Measurements from ENCODE around the gene CSK.

CSK gene

DNA sequence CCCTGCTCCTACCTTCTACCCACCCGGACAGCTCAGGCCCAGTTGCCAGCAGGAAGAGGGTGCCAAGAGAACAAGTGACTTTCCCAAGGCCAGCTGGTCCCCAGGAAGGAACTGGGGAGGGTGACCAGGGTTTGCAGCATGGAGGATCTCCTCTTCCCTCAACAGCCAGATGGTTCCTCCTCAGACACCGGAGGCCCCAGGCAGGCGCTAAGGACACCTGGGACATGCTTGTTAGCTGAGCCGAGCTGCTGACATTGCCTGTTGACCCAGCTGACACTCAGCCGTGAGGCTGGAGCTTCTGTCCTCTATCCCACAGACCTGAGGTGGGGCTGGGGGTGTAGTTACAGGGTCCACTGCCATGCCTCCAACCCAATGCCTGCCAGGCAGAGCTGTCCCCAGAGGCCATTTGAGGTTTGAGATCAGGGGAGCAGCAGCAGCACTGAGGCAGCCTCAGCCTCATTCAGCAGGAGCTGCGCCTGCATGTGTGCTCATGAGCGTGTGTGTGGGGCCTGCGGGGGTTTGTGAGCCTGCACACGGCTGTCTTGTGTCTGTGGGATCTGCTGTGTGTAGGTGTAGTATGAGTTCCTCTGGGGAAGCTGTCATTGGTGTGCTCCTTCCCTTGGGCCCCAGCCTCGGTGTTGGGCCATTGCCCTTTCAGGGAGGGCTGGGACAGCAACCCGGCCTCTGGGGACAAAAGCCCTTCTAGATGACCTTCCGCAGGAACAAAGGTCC, 51.7 kb downstream of the CSK start:
- H3K27ac ChIP-seq, result no peak overlapping the region
- TF ChIP-seq POLR2AphosphoS5 (IDR thresholded peaks at IDR 0.05; ENCODE audit: borderline replicate concordance, low read depth, low read length) (no peak), FOXP2 (optimal IDR thresholded peaks at IDR 0.05; ENCODE audit: control extremely low read depth, extremely low read length, insufficient read depth) (no peak), EZH2 (IDR thresholded peaks at IDR 0.05) (no peak)
- no peak overlapping the region for H3K9ac ChIP-seq (ENCODE audit: insufficient read length)
- DNase-seq (ENCODE audit: low read depth, low spot score), result no peak
- H3K4me3 ChIP-seq, result no peak overlapping the region
- H3K9me3 ChIP-seq (ENCODE audit: low read depth, low read length), result no peaks in the 10 kb centered on the region
- no peaks in the 10 kb centered on the region; the same call in 1 of the 2 replicates for H3K36me3 ChIP-seq (ENCODE audit: insufficient read depth, low read length)

DNA sequence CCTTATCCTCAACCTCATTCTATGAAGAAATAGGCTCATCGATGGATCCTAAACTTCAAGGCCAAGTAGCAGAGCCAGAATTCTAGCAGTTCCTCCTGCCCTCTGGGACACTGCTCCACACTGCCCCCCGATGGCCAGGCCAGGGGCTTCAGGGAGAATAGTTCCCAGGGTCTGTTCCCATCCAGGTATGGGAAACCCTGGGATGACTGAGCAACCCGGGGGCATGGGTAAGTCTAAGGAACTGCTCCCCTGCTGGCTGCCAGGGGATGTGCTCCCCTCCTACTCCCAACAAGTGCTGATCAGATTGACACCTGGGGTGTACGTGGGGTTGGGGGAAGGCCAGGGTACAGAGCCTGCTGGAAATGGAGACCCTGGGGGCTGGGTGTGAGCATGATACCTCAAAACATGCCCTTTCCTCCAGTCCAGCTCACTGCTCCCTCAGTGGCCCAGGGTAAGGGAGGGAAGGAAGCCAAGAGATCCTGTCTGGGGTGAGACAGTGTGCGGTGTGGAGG, 53.5 kb downstream of the CSK start:
- Histone ChIP-seq H3K9me3 (ENCODE audit: low read depth, low read length) (no peaks in the 10 kb centered on the region), H3K4me3 (no peak overlapping the region), H3K27ac (no peak overlapping the region), H3K9ac (ENCODE audit: insufficient read length) (no peak overlapping the region), H3K36me3 (ENCODE audit: insufficient read depth, low read length) (no peaks in the 10 kb centered on the region; the same call in 1 of the 2 replicates)
- TF ChIP-seq FOXP2 (optimal IDR thresholded peaks at IDR 0.05; ENCODE audit: control extremely low read depth, extremely low read length, insufficient read depth) (no peak), POLR2AphosphoS5 (IDR thresholded peaks at IDR 0.05; ENCODE audit: borderline replicate concordance, low read depth, low read length) (no peak), EZH2 (IDR thresholded peaks at IDR 0.05) (no peak)
- no peak for DNase-seq (ENCODE audit: low read depth, low spot score)

DNA sequence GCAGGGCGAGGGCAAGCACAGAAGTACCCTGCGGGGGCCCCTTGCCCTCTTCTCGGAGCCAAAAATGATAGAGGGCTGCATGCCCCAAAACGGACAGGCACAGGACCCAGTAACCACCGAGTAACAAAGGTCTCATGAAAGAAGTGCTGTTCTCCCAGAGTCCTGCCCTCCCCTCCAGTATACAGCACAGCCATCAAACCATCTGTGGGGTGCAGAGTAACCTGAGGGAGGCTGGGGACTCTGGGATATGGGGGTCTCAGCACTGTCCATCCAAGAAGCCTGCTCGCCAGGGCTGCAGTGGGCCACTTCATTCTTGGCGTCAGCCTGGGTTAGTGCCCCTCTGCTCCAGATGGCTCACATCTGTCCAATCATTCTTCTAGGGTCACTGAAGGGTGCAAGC, 55.0 kb downstream of the CSK start:
- no peak for DNase-seq (ENCODE audit: low read depth, low spot score)
- Histone ChIP-seq H3K4me3 (no peak overlapping the region), H3K27ac (no peak overlapping the region), H3K9ac (ENCODE audit: insufficient read length) (no peak overlapping the region), H3K9me3 (ENCODE audit: low read depth, low read length) (no peaks in the 10 kb centered on the region), H3K36me3 (ENCODE audit: insufficient read depth, low read length) (no peaks in the 10 kb centered on the region; the same call in 1 of the 2 replicates)
- TF ChIP-seq EZH2 (IDR thresholded peaks at IDR 0.05) (no peak), FOXP2 (optimal IDR thresholded peaks at IDR 0.05; ENCODE audit: control extremely low read depth, extremely low read length, insufficient read depth) (no peak), POLR2AphosphoS5 (IDR thresholded peaks at IDR 0.05; ENCODE audit: borderline replicate concordance, low read depth, low read length) (no peak)

DNA sequence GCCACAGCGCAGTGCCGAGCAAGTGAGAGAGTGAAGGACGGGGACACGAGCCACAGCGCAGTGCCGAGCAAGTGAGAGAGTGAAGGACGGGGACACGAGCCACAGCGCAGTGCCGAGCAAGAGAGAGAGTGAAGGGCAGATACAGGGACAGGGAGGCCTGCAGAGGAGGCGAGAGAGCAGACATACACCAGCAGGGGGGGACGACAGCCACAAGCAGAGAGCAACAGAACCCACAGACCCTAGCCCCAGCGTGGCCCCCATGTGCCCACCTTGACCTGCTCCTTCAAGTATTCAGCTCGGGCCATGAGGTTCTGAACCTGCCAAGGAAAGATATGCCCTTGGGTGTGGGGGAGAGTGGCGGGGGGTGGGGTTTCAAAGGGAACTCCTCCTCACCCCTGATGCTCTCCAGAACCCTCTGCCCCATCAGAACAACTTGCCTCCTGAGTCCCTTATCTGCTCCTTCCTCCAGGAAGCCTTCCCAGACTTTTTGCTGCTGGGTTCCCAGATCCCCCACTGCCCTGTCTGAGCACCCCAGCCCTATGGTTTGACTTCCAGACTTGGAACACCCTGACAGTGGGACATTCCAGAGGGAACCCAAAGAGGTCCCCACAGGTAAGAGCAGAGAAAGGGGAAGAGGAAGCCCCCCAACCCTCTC, 55.7 kb downstream of the CSK start:
- Histone ChIP-seq H3K36me3 (ENCODE audit: insufficient read depth, low read length) (no peaks in the 10 kb centered on the region; the same call in 1 of the 2 replicates), H3K4me3 (no peak overlapping the region), H3K27ac (no peak overlapping the region), H3K9ac (ENCODE audit: insufficient read length) (no peak overlapping the region), H3K9me3 (ENCODE audit: low read depth, low read length) (no peaks in the 10 kb centered on the region)
- no peak for DNase-seq (ENCODE audit: low read depth, low spot score)
- TF ChIP-seq POLR2AphosphoS5 (IDR thresholded peaks at IDR 0.05; ENCODE audit: borderline replicate concordance, low read depth, low read length) (no peak), EZH2 (IDR thresholded peaks at IDR 0.05) (no peak), FOXP2 (optimal IDR thresholded peaks at IDR 0.05; ENCODE audit: control extremely low read depth, extremely low read length, insufficient read depth) (no peak)

DNA sequence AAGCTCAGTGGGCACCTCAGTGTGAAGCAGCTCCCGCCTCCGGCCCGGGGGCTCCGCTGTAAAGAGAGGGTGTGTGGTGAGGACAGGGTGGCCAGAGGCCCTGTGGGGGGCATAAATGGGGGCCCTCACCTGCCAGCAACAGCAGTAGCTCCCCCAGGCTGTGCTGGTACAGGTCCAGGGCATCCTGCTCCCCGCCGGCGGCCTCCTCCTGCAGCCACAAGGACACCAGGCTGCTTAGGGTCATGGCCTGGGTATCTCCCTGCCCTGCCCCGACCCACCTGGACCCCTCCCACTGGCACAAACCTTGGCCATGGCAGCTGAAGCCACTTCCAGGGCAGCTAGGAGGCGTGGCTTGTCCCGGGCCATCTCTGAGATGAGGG, 56.2 kb downstream of the CSK start:
- Histone ChIP-seq H3K9ac (ENCODE audit: insufficient read length) (no peak overlapping the region), H3K9me3 (ENCODE audit: low read depth, low read length) (no peaks in the 10 kb centered on the region), H3K4me3 (no peak overlapping the region), H3K36me3 (ENCODE audit: insufficient read depth, low read length) (no peaks in the 10 kb centered on the region; the same call in 1 of the 2 replicates), H3K27ac (no peak overlapping the region)
- no peak for DNase-seq (ENCODE audit: low read depth, low spot score)
- TF ChIP-seq POLR2AphosphoS5 (IDR thresholded peaks at IDR 0.05; ENCODE audit: borderline replicate concordance, low read depth, low read length) (no peak), FOXP2 (optimal IDR thresholded peaks at IDR 0.05; ENCODE audit: control extremely low read depth, extremely low read length, insufficient read depth) (no peak), EZH2 (IDR thresholded peaks at IDR 0.05) (no peak)

DNA sequence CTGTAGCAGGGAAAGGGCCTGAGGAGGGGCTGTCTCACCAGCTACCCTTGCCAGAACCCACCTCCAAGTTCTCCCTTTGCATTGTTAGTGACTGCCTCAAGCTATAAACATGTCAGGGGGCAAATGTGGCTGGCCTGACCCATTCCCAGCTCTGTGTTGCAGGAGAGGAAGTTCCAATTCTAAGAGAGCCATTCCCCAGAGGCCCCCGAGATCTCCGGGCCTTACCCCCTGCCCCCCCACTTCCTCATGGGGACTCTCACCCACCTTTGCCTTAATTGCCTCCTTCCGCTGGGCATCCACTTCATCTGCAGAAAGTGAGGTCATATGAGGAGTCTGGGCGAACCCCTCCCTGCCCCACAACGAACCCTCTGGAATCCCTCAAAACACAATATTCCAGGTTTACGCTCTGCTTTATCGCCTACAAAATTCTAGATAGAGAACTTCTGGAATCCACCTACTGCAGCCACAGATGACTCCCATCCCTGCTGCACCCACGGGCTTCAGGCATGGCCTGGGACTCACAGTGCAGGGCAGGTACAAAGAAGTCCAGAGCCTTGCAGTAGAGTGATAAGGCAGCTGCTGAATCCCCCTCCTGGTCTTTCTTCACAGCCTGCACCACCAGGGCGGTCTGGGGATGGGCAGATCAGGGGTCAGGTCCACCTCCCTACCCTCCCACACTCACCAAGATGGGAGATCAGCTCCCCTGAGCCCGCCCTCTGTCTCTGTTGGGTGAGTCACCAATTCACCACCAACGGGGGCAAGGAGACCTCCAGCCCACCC, 57.1 kb downstream of the CSK start:
- Histone ChIP-seq H3K9me3 (ENCODE audit: low read depth, low read length) (no peaks in the 10 kb centered on the region), H3K27ac (no peak overlapping the region), H3K36me3 (ENCODE audit: insufficient read depth, low read length) (no peaks in the 10 kb centered on the region; the same call in 1 of the 2 replicates), H3K4me3 (no peak overlapping the region), H3K9ac (ENCODE audit: insufficient read length) (no peak overlapping the region)
- TF ChIP-seq POLR2AphosphoS5 (IDR thresholded peaks at IDR 0.05; ENCODE audit: borderline replicate concordance, low read depth, low read length) (no peak), FOXP2 (optimal IDR thresholded peaks at IDR 0.05; ENCODE audit: control extremely low read depth, extremely low read length, insufficient read depth) (no peak), EZH2 (IDR thresholded peaks at IDR 0.05) (no peak)
- DNase-seq (ENCODE audit: low read depth, low spot score), result no peak

DNA sequence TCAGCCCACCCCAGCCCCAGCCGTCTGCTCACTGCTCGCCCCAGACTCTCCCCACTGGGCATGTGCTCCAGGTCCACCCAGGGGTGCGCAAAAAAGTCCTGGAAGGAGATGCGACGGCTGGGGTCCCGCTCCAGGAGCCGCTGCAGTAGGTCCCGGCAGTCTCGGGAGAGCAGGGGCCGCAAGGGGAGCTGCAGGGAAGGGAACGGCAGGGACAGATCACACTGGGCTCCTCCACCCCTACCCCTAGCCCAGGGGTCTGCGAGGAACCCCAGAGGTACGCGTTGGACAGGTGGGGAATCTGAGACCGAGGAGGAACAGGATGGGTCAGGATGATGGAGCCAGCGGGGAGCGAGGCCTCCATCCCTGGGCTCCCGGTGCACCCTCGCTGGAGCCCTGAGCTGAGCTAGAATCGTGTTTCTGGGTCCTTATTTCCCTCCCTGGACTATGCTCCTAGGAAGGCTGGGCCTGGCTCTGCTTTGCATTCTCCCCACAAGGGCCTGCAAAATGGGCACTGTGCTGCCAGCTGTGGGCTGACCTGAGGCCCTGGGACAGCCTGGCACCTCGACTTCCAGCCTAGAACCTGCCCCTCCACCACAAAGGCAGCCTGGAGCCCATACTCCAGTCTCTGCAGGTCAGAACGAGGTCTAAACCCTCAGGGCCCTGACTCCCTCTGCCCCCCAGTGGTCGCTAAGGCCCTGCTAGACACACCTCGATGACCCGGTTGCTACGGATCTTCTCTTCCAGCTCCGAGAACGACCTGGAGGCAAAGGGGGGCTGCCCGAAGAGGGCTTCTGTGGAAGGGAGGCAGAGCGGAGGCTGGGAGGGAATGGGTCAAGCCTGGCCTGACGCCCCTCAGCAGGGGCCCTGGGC, 57.9 kb downstream of the CSK start:
- no peak overlapping the region for H3K4me3 ChIP-seq
- TF ChIP-seq EZH2 (IDR thresholded peaks at IDR 0.05) (no peak), POLR2AphosphoS5 (IDR thresholded peaks at IDR 0.05; ENCODE audit: borderline replicate concordance, low read depth, low read length) (no peak), FOXP2 (optimal IDR thresholded peaks at IDR 0.05; ENCODE audit: control extremely low read depth, extremely low read length, insufficient read depth) (no peak)
- no peak overlapping the region for H3K27ac ChIP-seq
- no peaks in the 10 kb centered on the region for H3K9me3 ChIP-seq (ENCODE audit: low read depth, low read length)
- no peak for DNase-seq (ENCODE audit: low read depth, low spot score)
- H3K36me3 ChIP-seq (ENCODE audit: insufficient read depth, low read length), result no peaks in the 10 kb centered on the region; the same call in 1 of the 2 replicates
- no peak overlapping the region for H3K9ac ChIP-seq (ENCODE audit: insufficient read length)
